CD4-positive, alpha-beta memory T cell (primary cell): ENCODE results near the gene TACR2. TPM values are rescaled to one million over a fixed set of nuclear protein-coding genes. Genes with fewer than 3 reads are reported as not detected.

Experiments
- CTCF ChIA-PET: fragments of 350-600 bp; sonication (Branson Sonifier 250); formaldehyde crosslinking; loops from one replicate; lab custom pipeline; 2021; ENCODE audit warnings: inconsistent platforms; ENCODE audit not compliant: partially characterized antibody; lab: Charles Lee
- POLR2A ChIA-PET: fragments of 350-600 bp; sonication (Branson Sonifier 250); formaldehyde crosslinking; loops from one replicate; lab custom pipeline; 2021; ENCODE audit not compliant: partially characterized antibody; lab: Charles Lee
- DNase-seq, 5 donors: peaks; one replicate each; pipeline versions ENCODE4 v3.0.0 to v3.0.0-alpha.2; 2020 to 2022; ENCODE audit warnings: mixed read lengths in 1 of 5
- H3K27ac ChIP-seq: one replicate; pipeline ENCODE4 v1.7.0; 2013; ENCODE audit warnings: low read depth, low read length
- H3K27me3 ChIP-seq: 2 replicates; pipeline ENCODE4 v1.7.0; 2013; ENCODE audit warnings: mild to moderate bottlenecking, low read length, moderate library complexity; ENCODE audit not compliant: insufficient read depth
- H3K36me3 ChIP-seq: 2 replicates; pipeline ENCODE4 v1.7.0; 2013; ENCODE audit warnings: mild to moderate bottlenecking, low read length, moderate library complexity; ENCODE audit not compliant: insufficient read depth
- H3K4me1 ChIP-seq: 2 replicates; pipeline ENCODE4 v1.7.0; 2013; ENCODE audit warnings: mild to moderate bottlenecking, low read length, moderate library complexity; ENCODE audit not compliant: insufficient read depth
- H3K4me3 ChIP-seq, 2 donors: one replicate each; pipeline ENCODE4 v1.7.0; 2013; ENCODE audit warnings: low read length in 2 of 2, mild to moderate bottlenecking in 1 of 2
- H3K9me3 ChIP-seq, 2 donors: one replicate each; pipeline ENCODE4 v1.7.0; 2013; ENCODE audit warnings: low read length in 2 of 2, control low read depth in 1 of 2; ENCODE audit not compliant: control insufficient read depth in 1 of 2
- H3K27ac Mint-ChIP-seq, 7 donors: one replicate each; pipeline ENCODE4 v1.8.0; 2020 to 2021; ENCODE audit warnings: mixed read lengths in 7 of 7, mild to moderate bottlenecking in 6 of 7, inconsistent platforms in 3 of 7, moderate library complexity in 3 of 7
- H3K27me3 Mint-ChIP-seq, 2 donors: one replicate each; pipeline ENCODE4 v1.8.0; 2020 to 2021; ENCODE audit warnings: mixed read lengths in 2 of 2
- H3K36me3 Mint-ChIP-seq, 2 donors: one replicate each; pipeline ENCODE4 v1.8.0; 2020 to 2021; ENCODE audit warnings: mixed read lengths in 2 of 2, inconsistent platforms in 1 of 2, mild to moderate bottlenecking in 1 of 2
- H3K4me1 Mint-ChIP-seq, 4 donors: one replicate each; pipeline ENCODE4 v1.8.0; 2020 to 2021; ENCODE audit warnings: mixed read lengths in 4 of 4, mild to moderate bottlenecking in 1 of 4
- H3K4me3 Mint-ChIP-seq, 8 donors: one replicate each; pipeline ENCODE4 v1.8.0; 2020 to 2021; ENCODE audit warnings: mixed read lengths in 8 of 8, mild to moderate bottlenecking in 7 of 8, moderate library complexity in 6 of 8, inconsistent platforms in 3 of 8
- H3K9me3 Mint-ChIP-seq, 8 donors: one replicate each; pipeline ENCODE4 v1.8.0; 2020 to 2021; ENCODE audit warnings: mixed read lengths in 8 of 8, mild to moderate bottlenecking in 5 of 8, inconsistent platforms in 3 of 8, moderate library complexity in 1 of 8
- intact Hi-C: fragments of 100-400 bp; cut with micrococcal nuclease; formaldehyde crosslinking; loops from one replicate; pipeline ENCODE4 v1.15.1; 2023
- polyA plus RNA-seq, 2 donors: library from polyadenylated mRNA; unstranded; fragments of 300-500 nt; fragmentation: Illumina TruSeq; gene quantifications; one replicate each; pipeline ENCODE4 v1.2.3, GENCODE V29; 2021
- total RNA-seq, 2 experiments: library from RNA; stranded (reverse); gene quantifications; one replicate each; pipeline ENCODE4 v1.2.3, GENCODE V29; 2021

The TACR2 gene
- total and polyA plus RNA-seq, 4 experiments from 2014 or later: 0.17 to 0.19 TPM; not detected in 2

- peaks cover 2 to 11% of the 10 kb centered on the region in 2 donors for H3K27me3 Mint-ChIP-seq
- no peaks in the 10 kb centered on the region for H3K9me3 Mint-ChIP-seq
- ChIA-PET POLR2A (interaction anchor here (1.2 kb wide), 1 partner anchor 15 kb away, joined by 3 read pairs; no protein-coding TSS in a partner anchor), CTCF (interaction anchor here (1.2 to 1.5 kb wide), 2 partner anchors 11 to 68 kb away, joined by 3 to 5 read pairs; no protein-coding TSS in a partner anchor)
- intact Hi-C loops: no loop called here
- no peak for DNase-seq
- Histone ChIP-seq H3K9me3 (no peaks in the 10 kb centered on the region), H3K4me1 (no peaks in the 10 kb centered on the region), H3K27me3 (no peaks in the 10 kb centered on the region), H3K4me3 (no peak overlapping the region), H3K27ac (no peak overlapping the region), H3K36me3 (no peaks in the 10 kb centered on the region)
- H3K36me3 Mint-ChIP-seq: no peaks in the 10 kb centered on the region
- H3K4me3 Mint-ChIP-seq: no peak overlapping the region
- no peak overlapping the region for H3K27ac Mint-ChIP-seq
- H3K4me1 Mint-ChIP-seq: no peaks in the 10 kb centered on the region
These were observed 22.6 kb upstream of the TACR2 start for GRCh38 chr10:69439350-69439739.

- POLR2A ChIA-PET: interaction anchor here (1.2 to 1.5 kb wide), 2 partner anchors 15 to 20 kb away, joined by 3 read pairs; no protein-coding TSS in a partner anchor
- intact Hi-C loops: no loop called here
- Histone ChIP-seq H3K4me3 (no peak overlapping the region), H3K9me3 (no peaks in the 10 kb centered on the region), H3K27me3 (no peaks in the 10 kb centered on the region), H3K4me1 (no peaks in the 10 kb centered on the region), H3K27ac (no peak overlapping the region), H3K36me3 (no peaks in the 10 kb centered on the region)
- H3K27ac Mint-ChIP-seq: peak overlapping the region in 1 of 7 donors; percentile 73
- H3K9me3 Mint-ChIP-seq: no peaks in the 10 kb centered on the region
- no peak for DNase-seq
- H3K36me3 Mint-ChIP-seq: no peaks in the 10 kb centered on the region
- H3K4me1 Mint-ChIP-seq: no peaks in the 10 kb centered on the region
- CTCF ChIA-PET: interaction anchor here (1.2 kb wide), 1 partner anchor 11 kb away, joined by 3 read pairs; no protein-coding TSS in a partner anchor
- H3K27me3 Mint-ChIP-seq: peaks cover 2 to 9% of the 10 kb centered on the region in 2 donors
- H3K4me3 Mint-ChIP-seq: no peak overlapping the region
These were observed 22.0 kb upstream of the TACR2 start for GRCh38 chr10:69438536-69439349.

- DNase-seq: no peak
- H3K4me1 Mint-ChIP-seq: no peaks in the 10 kb centered on the region
- no peaks in the 10 kb centered on the region for H3K36me3 ChIP-seq
- POLR2A ChIA-PET: interaction anchor here (1.5 kb wide), 1 partner anchor 19 kb away, joined by 3 read pairs; no protein-coding TSS in a partner anchor
- no peaks in the 10 kb centered on the region for H3K27me3 ChIP-seq
- H3K36me3 Mint-ChIP-seq: no peaks in the 10 kb centered on the region
- intact Hi-C loops: no loop called here
- no peak overlapping the region for H3K27ac ChIP-seq
- H3K9me3 ChIP-seq: no peaks in the 10 kb centered on the region
- H3K4me3 ChIP-seq: no peak overlapping the region
- no peaks in the 10 kb centered on the region for H3K9me3 Mint-ChIP-seq
- CTCF ChIA-PET: interaction anchor here (1.5 kb wide), 1 partner anchor 12 kb away, joined by 4 read pairs; no protein-coding TSS in a partner anchor
- H3K27ac Mint-ChIP-seq: peak overlapping the region in 1 of 7 donors; percentile 21
- peaks cover 2 to 9% of the 10 kb centered on the region in 2 donors for H3K27me3 Mint-ChIP-seq
- no peak overlapping the region for H3K4me3 Mint-ChIP-seq
- no peaks in the 10 kb centered on the region for H3K4me1 ChIP-seq
These were observed 20.9 kb upstream of the TACR2 start for GRCh38 chr10:69437321-69438259.

DNA sequence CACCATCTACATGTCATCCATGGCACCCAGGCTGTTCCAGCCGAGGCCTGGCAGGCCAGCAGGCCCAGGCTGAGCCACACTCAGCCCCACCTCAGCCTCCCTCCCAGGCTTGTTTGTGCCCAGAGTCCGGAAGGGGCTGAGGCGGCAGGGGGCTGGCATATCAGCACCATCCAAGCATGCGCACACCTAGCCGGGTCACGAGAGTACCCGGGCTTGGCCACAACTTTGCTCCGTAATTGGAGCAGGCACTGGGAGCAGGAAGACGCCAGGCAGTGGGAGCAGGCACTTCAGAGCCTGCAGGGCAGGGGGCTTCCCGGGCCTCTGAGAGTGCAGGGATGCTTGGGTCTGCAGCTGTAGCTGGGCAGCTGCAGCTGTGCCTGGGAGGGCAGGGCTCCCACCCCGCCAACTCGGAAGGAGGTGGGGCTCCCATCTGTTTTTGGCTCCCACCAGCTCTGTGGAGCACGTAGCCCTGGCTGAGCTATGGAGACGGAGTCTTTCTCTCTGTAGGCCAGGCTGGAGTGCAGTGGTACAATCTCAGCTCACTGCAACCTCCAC is 19.3 kb upstream of the TACR2 start:
- H3K4me3 Mint-ChIP-seq: no peak overlapping the region
- intact Hi-C loops: no loop called here
- no peak overlapping the region for H3K27ac Mint-ChIP-seq
- Histone ChIP-seq H3K27ac (no peak overlapping the region), H3K4me3 (no peak overlapping the region), H3K9me3 (no peaks in the 10 kb centered on the region), H3K4me1 (no peaks in the 10 kb centered on the region), H3K27me3 (no peaks in the 10 kb centered on the region), H3K36me3 (no peaks in the 10 kb centered on the region)
- H3K9me3 Mint-ChIP-seq: no peaks in the 10 kb centered on the region
- ChIA-PET POLR2A (no interaction called here), CTCF (interaction anchor here (1.5 kb wide), 1 partner anchor 14 kb away, joined by 4 read pairs; no protein-coding TSS in a partner anchor)
- no peak for DNase-seq
- H3K36me3 Mint-ChIP-seq: no peaks in the 10 kb centered on the region
- H3K27me3 Mint-ChIP-seq: peaks cover 2 to 9% of the 10 kb centered on the region in 2 donors
- H3K4me1 Mint-ChIP-seq: no peaks in the 10 kb centered on the region

- Histone ChIP-seq H3K4me3 (no peak overlapping the region), H3K36me3 (no peaks in the 10 kb centered on the region), H3K9me3 (no peaks in the 10 kb centered on the region), H3K4me1 (no peaks in the 10 kb centered on the region), H3K27ac (no peak overlapping the region), H3K27me3 (no peaks in the 10 kb centered on the region)
- CTCF ChIA-PET: interaction anchor here (2.9 kb wide), 1 partner anchor 72 kb away, joined by 13 read pairs; no protein-coding TSS in a partner anchor
- Mint-ChIP-seq H3K36me3 (no peaks in the 10 kb centered on the region), H3K27ac (no peak overlapping the region), H3K4me1 (no peaks in the 10 kb centered on the region), H3K27me3 (peaks cover 2 to 9% of the 10 kb centered on the region in 2 donors), H3K9me3 (no peaks in the 10 kb centered on the region), H3K4me3 (no peak overlapping the region)
- no peak for DNase-seq
- intact Hi-C loops: no loop called here
- POLR2A ChIA-PET: no interaction called here
These were observed 18.2 kb upstream of the TACR2 start for GRCh38 chr10:69434926-69435325.

DNA sequence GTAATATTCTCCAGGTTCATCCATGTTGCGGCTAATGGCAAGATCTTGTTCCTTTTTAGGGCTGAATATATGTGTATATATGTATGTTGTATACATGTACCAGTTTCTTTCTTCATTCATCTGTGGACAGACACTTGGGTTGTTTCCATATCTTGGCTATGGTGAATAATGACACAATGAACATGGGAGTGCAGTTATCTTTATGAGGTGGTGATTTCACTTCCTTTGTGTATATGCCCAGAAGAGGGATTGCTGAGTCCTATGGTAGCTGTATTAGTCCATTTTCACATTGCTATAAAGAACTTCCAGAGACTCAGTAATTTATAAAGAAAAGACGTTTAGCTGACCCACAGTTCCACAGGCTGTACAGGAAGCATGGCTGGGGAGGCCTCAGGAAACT is 17.5 kb upstream of the TACR2 start:
- Histone ChIP-seq H3K27me3 (no peaks in the 10 kb centered on the region), H3K36me3 (no peaks in the 10 kb centered on the region), H3K27ac (no peak overlapping the region), H3K4me3 (no peak overlapping the region), H3K4me1 (no peaks in the 10 kb centered on the region), H3K9me3 (no peaks in the 10 kb centered on the region)
- Mint-ChIP-seq H3K4me3 (no peak overlapping the region), H3K4me1 (peaks cover 0 to under 1% (median 0%) of the 10 kb centered on the region in 4 donors), H3K27ac (no peak overlapping the region), H3K36me3 (no peaks in the 10 kb centered on the region), H3K9me3 (no peaks in the 10 kb centered on the region), H3K27me3 (peaks cover 2 to 9% of the 10 kb centered on the region in 2 donors)
- intact Hi-C loops: no loop called here
- CTCF ChIA-PET: interaction anchor here (1.7 to 2.9 kb wide), 2 partner anchors 10 to 73 kb away, joined by 4 to 13 read pairs; no protein-coding TSS in a partner anchor
- POLR2A ChIA-PET: no interaction called here
- DNase-seq: no peak
